IPS-18c (cell line): ENCODE data around the gene LRP1B.

Experiments
- H3K4me3 ChIP-seq: 2 replicates; pipeline ENCODE4 v1.7.0; 2013; ENCODE audit warnings: low read depth, mild to moderate bottlenecking, low read length, moderate library complexity; ENCODE audit not compliant: insufficient read depth
- H3K9me3 ChIP-seq: one replicate; pipeline ENCODE4 v1.6.1; 2013; ENCODE audit warnings: mild to moderate bottlenecking, low read length, moderate library complexity; ENCODE audit not compliant: control insufficient read depth, insufficient read depth

LRP1B gene

DNA sequence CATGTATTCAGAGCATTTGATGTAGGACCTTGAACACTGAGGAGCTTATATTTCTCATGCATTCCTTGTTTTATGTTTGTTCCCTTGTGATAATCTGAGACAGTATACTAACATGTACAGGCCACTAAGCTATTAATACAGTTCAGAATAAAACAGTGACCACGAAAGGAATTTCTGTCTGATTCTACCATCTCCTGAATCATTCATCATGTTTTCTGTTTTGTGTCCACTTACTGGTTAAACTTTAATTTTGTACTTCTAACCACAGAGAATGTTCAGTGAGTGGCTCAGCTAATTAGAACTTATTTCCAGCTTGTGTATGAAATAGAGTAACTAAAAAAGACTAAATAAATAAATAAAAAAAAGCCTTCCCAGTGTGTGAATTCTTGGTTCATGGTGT, 110.4 kb downstream of the LRP1B start:
- Histone ChIP-seq H3K4me3 (no peak overlapping the region), H3K9me3 (no peaks in the 10 kb centered on the region)

DNA sequence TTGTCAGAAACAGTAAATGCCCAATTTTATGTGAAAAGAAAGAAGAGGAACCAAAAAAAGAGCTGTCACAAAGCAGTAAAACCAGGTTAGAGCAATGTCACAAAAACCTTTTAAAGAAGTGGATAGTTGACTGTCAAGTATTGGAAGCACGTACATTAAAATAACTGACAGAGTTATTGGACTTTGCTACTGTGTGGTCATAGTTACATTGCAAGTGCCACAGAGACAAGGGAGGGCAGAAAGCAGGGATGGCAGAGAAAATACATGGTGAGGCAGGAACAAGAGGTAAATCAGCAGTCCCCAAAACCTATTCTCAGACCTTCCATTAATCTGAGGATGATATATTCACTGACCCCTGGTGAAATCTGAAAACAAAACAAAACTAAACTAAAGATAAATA, 116.3 kb downstream of the LRP1B start:
- Histone ChIP-seq H3K9me3 (no peaks in the 10 kb centered on the region), H3K4me3 (no peak overlapping the region)

DNA sequence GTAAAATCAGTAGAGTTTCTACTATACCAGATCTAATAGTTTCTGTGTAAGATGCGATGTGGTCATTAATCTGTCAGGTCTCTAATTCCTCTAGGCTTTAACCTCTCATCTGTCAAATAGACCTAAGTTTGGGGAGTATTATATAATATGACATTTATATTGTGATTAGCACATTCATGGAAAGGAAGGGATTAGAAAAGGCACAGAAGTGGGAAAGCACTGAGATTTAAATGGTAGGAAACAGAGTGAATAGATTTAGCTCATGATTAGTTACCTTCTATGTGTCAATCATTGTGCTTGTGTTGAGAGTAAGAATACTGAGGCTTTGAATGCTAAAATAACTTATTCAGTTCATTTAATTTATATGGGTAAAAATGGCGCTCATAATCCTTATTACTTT, 118.0 kb downstream of the LRP1B start:
- H3K4me3 ChIP-seq = no peak overlapping the region
- H3K9me3 ChIP-seq = no peaks in the 10 kb centered on the region

DNA sequence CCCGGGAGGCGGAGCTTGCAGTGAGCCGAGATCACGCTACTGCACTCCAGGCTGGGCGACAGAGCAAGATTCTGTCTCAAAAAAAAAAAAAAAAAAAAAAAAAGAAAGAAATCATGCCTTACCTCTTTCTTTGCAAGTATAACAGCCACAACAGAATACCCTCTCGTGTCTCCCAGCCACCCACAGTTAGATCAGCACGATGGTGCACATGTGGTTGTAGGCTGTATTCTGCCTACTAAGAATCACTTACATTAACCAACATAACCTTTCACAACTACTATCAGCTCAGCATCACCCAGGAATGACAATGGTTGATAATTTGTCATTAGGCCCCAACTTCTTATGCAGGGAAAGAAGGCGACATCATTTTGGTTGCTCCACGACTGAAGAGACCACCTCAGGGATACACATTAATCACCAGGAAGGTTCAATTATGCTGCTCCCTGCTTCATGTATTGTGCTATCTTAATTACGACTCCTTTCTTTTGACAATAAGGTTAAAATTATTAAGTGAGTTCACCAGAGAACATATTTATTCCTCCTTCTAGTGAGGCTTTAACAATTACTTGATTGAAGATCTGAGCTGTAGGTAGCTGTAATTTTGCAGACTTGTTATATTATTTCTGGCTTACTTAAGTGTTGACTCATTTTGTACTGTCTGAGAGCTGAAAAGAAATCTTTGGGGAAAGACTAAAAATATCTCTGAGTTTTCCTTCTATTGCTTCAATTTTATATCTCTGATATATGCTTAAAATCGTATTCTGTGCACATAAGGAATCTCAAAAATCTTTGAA, 120.1 kb downstream of the LRP1B start:
- no peaks in the 10 kb centered on the region for H3K9me3 ChIP-seq
- H3K4me3 ChIP-seq = no peak overlapping the region

DNA sequence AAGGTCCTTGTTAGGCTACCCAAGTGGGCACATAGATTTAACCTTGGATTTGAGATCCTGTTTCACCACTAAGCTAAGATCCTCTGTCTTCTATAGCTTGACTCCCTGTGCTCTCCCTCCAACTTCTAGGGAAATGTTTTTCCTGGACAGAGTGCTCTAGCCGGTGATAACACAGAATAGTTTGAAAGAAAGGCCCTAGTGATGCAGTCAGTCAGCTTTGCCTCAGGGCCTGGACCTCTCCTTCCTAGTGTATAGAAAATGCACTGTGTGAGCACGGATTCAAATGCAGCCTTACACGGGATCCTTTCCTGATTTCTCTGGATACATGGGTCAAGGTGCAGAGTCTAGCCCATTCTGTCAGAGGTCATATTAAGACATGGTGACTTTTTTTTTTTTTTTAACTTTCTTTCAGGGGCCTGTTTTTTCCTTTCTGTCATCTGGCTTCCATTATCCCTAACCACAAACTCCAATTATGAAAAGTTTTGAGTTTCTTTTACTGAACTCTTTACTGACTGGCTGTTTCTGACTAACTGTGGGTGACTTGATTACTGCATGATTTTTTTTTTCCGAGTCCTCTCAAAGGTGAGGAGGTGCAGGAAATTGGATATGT, 122.6 kb downstream of the LRP1B start:
- H3K4me3 ChIP-seq = no peak overlapping the region
- no peaks in the 10 kb centered on the region for H3K9me3 ChIP-seq

DNA sequence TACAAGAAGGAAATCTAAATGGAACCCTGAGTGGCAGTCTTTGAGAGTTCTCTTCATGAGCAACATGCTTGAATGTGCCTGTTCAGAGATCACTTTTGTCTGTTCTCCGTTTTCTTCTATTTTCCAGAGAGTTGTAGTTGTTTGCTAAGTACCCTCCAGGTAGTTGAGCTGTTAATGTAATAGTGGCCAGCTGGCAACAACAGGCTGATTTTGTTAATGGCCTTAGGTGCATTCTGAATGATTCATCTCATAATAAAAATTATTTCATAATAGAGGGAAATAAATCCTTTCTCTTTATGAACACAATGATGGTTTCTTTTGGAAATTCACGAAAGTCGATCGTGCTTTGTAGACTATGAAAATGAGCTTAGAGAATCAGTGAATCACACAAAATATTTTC, 136.8 kb downstream of the LRP1B start:
- no peak overlapping the region for H3K4me3 ChIP-seq
- H3K9me3 ChIP-seq = no peaks in the 10 kb centered on the region

DNA sequence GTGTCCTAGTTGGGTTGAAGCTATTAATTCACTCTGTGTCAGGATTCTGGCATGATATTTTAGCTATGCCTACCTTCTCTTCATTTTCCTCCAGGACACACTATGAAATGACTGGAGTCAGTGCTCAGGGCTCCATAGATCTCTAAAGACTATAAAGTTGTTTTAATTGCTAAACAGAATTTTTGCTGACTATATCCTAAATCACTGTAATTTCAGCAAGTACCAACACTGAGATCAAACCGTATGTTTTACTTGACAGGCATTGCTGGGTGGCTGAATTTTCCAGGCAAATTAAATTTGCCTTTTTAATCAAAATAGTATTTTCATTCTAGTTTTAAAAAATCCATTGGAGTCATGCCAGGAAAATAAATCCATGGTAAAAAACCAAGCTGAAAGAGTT, 138.1 kb downstream of the LRP1B start:
- Histone ChIP-seq H3K9me3 (no peaks in the 10 kb centered on the region), H3K4me3 (no peak overlapping the region)

DNA sequence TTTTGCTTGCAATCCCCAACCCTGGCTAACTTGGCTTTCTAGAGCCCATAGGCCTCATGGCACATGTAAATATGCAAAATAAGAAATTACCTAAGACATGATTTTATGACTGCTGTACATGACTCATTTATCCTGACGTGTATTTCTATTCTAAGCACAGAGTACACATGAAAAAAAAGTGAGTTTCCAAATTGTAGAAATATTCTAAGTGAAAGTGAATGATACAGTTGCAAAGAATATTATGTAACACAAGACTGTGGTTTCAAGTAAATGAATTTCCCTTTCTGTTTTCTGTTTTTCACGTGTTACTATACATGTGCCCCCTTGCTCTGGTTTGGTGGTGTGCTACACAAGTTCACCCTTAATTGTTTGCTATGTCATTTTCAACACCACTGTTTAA, 162.4 kb downstream of the LRP1B start:
- H3K4me3 ChIP-seq = no peak overlapping the region

DNA sequence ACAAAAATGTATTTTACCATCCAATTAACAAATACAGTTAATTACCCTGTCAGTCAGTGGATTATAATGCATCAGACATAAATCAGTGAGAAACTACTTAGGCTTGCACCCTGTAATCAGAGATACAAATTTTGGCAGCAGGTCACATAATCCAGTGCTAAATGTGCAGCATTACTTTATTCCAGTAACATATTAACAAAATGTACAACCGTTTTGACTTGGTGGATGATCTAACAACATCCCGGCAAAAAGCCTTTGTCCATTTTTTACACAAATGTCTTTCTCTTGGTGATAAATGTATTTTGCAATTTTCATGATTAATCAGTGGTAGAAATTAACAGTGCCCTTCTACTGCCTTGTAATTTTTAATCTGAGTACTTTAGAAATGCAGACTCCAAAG, 162.8 kb downstream of the LRP1B start:
- H3K4me3 ChIP-seq = no peak overlapping the region
- no peaks in the 10 kb centered on the region for H3K9me3 ChIP-seq

More for the DNA sequence above, 162.4 kb downstream of the LRP1B start:
- no peaks in the 10 kb centered on the region for H3K9me3 ChIP-seq

DNA sequence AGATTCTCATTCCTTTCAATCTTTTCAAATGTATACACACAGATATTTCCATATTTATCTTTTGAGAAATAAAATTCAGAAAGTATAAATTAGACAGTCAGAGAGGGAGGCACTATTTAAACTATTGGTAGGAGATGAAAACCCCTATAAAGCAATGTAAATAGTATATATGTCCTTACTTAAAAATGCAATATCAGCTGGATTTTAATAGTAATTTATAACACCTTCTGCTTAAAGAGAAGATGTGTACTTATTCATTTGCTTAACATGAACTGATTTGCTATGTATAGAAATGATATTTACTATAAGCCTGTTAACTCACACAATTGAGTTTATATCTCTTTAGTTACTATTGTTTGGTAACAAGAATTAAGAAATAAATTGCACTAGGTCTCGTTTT, 163.3 kb downstream of the LRP1B start:
- no peaks in the 10 kb centered on the region for H3K9me3 ChIP-seq
- H3K4me3 ChIP-seq = no peak overlapping the region

DNA sequence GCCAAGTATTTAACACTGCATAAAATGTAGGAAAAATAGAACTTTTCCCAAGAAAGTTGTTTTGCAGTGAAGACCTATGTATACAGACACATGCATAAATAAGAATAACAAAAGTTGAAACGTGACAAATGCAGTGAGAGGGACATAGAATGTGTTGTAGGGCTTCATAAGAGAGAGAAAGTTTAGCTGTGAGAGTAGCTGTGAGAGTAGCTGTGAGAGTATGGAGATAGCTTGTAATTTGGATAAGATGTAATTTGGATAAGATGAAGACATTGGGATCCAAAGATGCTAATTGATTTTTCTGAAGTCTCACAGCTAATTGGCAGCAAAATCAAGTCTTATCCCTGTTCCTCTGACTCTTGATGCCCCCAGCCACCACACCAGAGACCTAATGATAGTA, 170.9 kb downstream of the LRP1B start:
- H3K9me3 ChIP-seq = no peaks in the 10 kb centered on the region

DNA sequence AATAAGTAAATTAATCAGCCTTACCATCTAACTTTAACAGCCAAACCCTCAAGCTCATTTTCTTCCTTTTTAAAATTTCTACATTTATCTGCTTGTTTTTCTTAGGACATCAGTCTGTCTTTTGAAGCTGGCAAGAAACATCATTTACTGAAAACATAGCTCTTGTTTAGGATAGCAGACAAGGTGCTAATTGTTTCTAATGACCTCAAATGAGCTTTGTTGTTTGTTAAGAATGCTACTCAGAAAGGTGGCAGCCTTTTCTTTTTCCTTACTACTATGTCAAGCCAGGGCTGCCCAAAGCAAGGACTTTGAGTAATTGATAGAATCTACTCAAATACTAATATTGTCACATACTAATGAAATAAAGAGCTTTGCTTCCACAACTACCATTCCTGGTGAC, 171.8 kb downstream of the LRP1B start:
- Histone ChIP-seq H3K9me3 (no peaks in the 10 kb centered on the region), H3K4me3 (no peak overlapping the region)

More for the DNA sequence above, 170.9 kb downstream of the LRP1B start:
- no peak overlapping the region for H3K4me3 ChIP-seq

DNA sequence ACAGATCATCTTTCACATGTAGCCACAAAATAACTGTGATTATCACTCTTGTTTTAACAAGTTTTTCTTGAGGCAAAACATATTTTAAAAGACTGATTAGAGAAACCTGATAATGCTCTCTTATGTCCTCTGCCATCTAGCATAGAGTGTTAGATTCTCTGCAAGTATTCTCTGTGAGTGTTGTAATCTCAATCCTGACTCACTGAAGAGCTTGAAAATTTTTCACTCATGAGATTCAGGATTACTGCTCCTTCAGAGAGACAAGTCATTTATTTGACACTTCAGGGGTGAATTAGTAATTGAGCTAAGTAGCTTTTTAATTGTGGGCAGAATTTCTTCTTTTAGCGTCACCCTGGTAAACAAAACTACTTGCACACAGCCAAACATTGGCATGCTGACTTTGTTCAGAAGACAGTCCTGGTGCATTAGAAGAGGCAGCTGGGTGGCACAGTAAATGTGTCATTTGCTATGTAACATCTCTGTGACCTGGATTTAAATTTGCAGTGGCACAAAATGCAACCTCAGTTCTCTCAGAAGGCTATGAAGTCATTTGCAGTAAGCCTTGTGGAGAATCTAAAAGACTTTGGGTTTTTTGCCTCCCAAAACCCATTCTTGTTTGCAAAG, 172.9 kb downstream of the LRP1B start:
- Histone ChIP-seq H3K4me3 (no peak overlapping the region), H3K9me3 (no peaks in the 10 kb centered on the region)

DNA sequence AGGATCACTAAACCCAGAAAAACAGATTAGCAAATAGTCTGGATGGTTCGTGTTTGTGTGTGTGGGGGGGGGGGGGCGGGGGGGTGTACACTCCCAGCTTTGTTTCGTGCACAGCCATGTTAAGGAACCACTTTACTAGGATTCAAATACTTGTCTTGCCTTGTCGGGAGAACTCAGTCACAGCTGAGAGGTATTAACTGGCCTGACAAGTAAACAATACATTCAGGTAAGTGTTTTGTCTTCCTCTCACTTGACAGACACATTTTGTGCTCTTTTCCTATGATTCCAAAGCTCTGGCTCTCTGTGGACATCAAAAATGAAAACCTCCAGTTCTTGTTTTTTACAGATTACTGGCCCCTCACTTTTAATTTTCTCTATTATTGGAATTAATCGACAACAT, 173.5 kb downstream of the LRP1B start:
- Histone ChIP-seq H3K9me3 (no peaks in the 10 kb centered on the region), H3K4me3 (no peak overlapping the region)

DNA sequence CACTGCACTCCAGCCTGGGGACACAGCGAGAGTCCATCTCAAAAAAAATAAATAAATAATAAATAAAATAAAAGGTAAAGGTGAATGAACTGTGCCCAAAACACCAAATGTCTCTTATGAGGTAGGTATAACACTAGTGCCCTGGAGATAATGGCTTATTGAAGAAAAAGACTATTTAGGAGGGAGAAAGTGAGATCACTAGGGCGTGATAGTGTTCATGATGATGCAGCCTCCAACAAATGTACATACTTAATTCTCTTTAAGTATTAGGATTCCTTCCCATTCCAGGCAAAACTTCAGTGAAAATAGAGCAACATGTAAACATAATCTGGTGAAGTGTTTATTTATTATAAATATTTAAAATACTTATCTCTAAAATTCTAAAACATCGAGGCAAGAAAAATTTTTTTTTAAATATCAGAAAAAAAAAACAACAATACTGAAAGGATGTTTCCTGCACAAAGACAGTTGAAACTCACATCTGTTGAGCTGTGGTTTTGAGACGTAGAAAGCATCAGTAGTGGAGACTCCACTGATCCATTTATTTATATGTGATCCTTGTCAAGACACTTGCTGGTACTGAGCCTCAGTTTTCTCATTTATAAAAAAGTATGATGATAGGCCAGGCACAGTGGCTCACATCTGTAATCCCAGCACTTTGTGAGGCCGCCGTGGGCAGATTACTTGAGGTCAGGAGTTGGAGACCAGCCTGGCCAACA, 183.3 kb downstream of the LRP1B start:
- H3K9me3 ChIP-seq = no peaks in the 10 kb centered on the region
- H3K4me3 ChIP-seq = no peak overlapping the region

DNA sequence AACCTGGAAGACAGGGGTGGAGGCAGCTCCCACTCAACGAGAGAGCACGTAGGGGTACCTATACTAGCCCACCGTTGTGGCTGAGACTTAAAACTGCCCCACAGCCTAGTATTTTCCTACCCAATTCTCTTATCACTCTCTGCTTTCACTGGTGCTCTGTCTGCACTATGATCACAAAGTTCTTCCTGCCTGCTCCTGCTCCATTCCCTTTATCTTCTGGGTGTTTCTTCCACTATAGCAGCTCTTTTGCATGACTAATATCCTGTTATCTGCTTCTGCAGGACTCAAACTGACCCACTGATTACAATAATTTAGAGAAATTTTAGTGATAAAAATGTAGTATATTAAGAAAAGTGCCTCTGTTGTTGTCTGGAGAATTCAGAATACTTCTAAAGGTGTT, 184.8 kb downstream of the LRP1B start:
- H3K4me3 ChIP-seq = no peak overlapping the region
- H3K9me3 ChIP-seq = no peaks in the 10 kb centered on the region

DNA sequence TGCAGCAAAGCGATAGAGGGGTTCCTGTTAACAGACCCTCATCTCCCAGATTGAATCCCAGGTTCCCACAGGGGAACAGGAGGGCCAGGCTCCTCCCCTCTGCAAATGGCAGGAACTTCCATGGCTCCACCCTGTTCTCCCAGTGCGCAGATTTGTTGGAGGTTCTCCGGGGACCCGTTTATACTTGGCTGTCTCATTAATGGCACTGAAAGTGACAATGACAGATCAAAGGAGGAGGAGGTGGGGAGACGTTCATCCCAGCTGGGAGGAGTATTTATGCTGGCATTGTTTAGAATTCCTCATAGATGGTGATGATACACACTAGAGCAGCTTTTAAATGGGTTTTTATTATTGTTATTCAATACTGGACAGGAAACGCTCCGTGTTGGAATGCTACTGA, 186.9 kb downstream of the LRP1B start:
- Histone ChIP-seq H3K9me3 (no peaks in the 10 kb centered on the region), H3K4me3 (no peak overlapping the region)
